Measurements from ENCODE around the gene BANK1. TPM values are rescaled to one million over a fixed set of nuclear protein-coding genes. Genes with fewer than 3 reads are reported as not detected.

The BANK1 gene
- total RNA-seq, 2 experiments from 2014 or later = not detected

- Mint-ChIP-seq H3K27me3 (peaks cover 2% of the 10 kb centered on the region), H3K36me3 (no peaks in the 10 kb centered on the region), H3K4me1 (ENCODE audit: low read depth) (no peaks in the 10 kb centered on the region), H3K27ac (no peak overlapping the region), H3K4me3 (no peak overlapping the region), H3K9me3 (no peaks in the 10 kb centered on the region)
- POLR2A ChIA-PET = no interaction called here
- DNase-seq = no peak
- intact Hi-C loops (cut with micrococcal nuclease) = no loop called here
- CTCF ChIA-PET = no interaction called here
Observed at GRCh38 chr4:102089850-102090621, 299.5 kb downstream of the BANK1 start.

DNA sequence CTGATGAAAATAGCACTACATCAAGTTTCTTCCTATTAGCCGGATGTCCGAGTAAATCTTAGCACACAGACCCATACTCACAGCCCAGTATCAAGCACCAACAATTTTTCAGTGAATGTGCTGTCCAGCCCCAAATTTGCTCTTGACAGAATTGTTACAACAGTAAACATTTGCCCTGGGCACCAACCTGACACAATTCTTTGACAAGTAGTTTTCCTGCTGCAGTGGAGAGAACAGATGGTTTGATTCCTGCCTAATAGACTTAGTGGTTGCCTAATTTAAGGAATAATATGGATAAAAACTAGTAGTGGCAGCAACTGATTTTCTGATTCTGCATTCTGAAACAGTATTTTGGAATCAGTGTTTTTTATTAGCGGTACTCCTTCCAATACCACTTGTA lies 301.1 kb downstream of the BANK1 start:
- intact Hi-C loops (cut with micrococcal nuclease) = no loop called here
- CTCF ChIA-PET = no interaction called here
- no peak for DNase-seq
- H3K9me3 Mint-ChIP-seq = no peaks in the 10 kb centered on the region
- H3K36me3 Mint-ChIP-seq = no peaks in the 10 kb centered on the region
- no peak overlapping the region for H3K4me3 Mint-ChIP-seq
- no peaks in the 10 kb centered on the region for H3K4me1 Mint-ChIP-seq (ENCODE audit: low read depth)
- POLR2A ChIA-PET = no interaction called here
- H3K27ac Mint-ChIP-seq = no peak overlapping the region
- H3K27me3 Mint-ChIP-seq = peaks cover 2% of the 10 kb centered on the region

DNA sequence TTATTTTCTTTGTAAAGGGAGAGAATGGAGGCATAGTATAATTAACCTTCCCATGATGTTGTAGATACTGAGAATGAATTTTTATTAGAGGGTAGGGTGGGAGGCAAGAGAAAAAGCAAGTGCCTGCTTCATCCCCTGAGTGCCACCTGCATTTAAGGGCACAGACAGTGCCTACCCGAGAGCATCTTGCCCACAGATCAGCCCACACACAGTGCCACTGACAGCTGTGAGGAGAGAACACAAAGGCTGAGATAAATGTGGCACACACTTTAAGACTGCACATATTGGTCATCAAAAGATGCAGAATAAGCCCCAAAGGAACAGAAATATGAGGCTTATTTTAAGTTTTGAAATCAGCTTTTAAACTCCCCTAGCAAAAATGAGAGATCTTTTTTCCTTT lies 304.0 kb downstream of the BANK1 start:
- CTCF ChIA-PET = no interaction called here

GRCh38 chr4:102103368-102103767 lies 312.8 kb downstream of the BANK1 start:
- Mint-ChIP-seq H3K4me1 (ENCODE audit: low read depth) (no peaks in the 10 kb centered on the region), H3K4me3 (no peak overlapping the region), H3K27me3 (no peaks in the 10 kb centered on the region), H3K27ac (no peak overlapping the region), H3K36me3 (no peaks in the 10 kb centered on the region), H3K9me3 (peaks cover 27% of the 10 kb centered on the region)
- CTCF ChIA-PET = no interaction called here
- intact Hi-C loops (cut with micrococcal nuclease) = no loop called here
- DNase-seq = no peak
- POLR2A ChIA-PET = no interaction called here

More for the DNA sequence above, 304.0 kb downstream of the BANK1 start:
- POLR2A ChIA-PET = no interaction called here
- H3K36me3 Mint-ChIP-seq = no peaks in the 10 kb centered on the region
- no peak overlapping the region for H3K4me3 Mint-ChIP-seq
- no peaks in the 10 kb centered on the region for H3K4me1 Mint-ChIP-seq (ENCODE audit: low read depth)
- intact Hi-C loops (cut with micrococcal nuclease) = no loop called here
- no peak overlapping the region for H3K27ac Mint-ChIP-seq
- no peaks in the 10 kb centered on the region for H3K9me3 Mint-ChIP-seq
- H3K27me3 Mint-ChIP-seq = peaks cover 2% of the 10 kb centered on the region
- DNase-seq = no peak

DNA sequence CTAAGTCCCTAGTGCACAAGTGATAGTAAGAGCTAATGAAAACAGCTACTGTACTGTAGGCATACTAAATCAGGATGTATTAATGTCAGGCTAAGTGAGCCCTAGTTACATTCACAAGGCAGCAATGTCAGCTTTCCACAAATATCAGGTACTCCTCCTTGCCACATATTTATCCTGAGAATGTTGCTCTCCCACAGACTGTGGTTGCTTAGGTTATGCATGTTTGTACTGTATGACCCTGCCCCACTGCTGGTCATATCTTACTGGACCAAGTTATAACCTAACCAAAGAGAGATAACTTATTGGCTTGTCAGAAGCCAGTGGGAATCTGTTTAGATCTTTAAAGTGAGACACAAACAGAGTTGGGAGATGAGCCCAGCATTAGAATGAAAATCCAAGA lies 313.7 kb downstream of the BANK1 start:
- intact Hi-C loops (cut with micrococcal nuclease) = no loop called here
- Mint-ChIP-seq H3K36me3 (no peaks in the 10 kb centered on the region), H3K27me3 (no peaks in the 10 kb centered on the region), H3K27ac (no peak overlapping the region), H3K4me1 (ENCODE audit: low read depth) (no peaks in the 10 kb centered on the region), H3K9me3 (peaks cover 27% of the 10 kb centered on the region), H3K4me3 (no peak overlapping the region)
- no peak for DNase-seq
- ChIA-PET POLR2A (no interaction called here), CTCF (no interaction called here)

GRCh38 chr4:102105983-102106382 lies 315.5 kb downstream of the BANK1 start:
- Mint-ChIP-seq H3K4me3 (no peak overlapping the region), H3K27ac (no peak overlapping the region), H3K4me1 (ENCODE audit: low read depth) (no peaks in the 10 kb centered on the region), H3K36me3 (no peaks in the 10 kb centered on the region), H3K9me3 (peaks cover 27% of the 10 kb centered on the region), H3K27me3 (no peaks in the 10 kb centered on the region)
- intact Hi-C loops (cut with micrococcal nuclease) = no loop called here
- ChIA-PET CTCF (no interaction called here), POLR2A (no interaction called here)
- no peak for DNase-seq

DNA sequence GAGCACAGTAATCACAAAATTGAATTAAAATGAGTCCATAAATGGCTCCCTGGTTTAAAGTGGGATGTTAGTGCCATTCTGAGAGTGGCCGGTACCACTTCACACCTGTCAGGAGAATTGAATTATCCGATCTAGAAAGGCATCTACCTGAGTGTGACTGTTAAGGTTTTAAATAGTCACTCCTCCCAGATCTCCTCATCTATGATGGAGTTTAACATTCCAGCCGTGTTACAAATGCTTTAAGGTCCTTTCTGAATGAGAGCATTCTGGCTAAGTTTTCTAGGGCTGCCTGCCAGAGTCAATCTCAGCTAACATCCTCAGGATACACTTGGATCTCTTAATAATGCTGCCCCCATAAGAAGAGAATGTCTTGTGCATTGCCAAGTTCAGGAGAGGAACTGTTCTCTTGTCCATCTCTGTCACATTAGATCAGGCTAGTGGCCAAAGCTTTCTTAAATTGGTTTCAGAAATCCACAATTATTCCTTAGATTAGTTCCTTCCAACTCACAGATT lies 323.6 kb downstream of the BANK1 start:
- Mint-ChIP-seq H3K4me1 (ENCODE audit: low read depth) (no peaks in the 10 kb centered on the region), H3K4me3 (no peak overlapping the region), H3K27me3 (no peaks in the 10 kb centered on the region), H3K9me3 (no peaks in the 10 kb centered on the region), H3K36me3 (no peaks in the 10 kb centered on the region), H3K27ac (no peak overlapping the region)
- POLR2A ChIA-PET = no interaction called here
- intact Hi-C loops (cut with micrococcal nuclease) = no loop called here
- DNase-seq = no peak
- CTCF ChIA-PET = no interaction called here

DNA sequence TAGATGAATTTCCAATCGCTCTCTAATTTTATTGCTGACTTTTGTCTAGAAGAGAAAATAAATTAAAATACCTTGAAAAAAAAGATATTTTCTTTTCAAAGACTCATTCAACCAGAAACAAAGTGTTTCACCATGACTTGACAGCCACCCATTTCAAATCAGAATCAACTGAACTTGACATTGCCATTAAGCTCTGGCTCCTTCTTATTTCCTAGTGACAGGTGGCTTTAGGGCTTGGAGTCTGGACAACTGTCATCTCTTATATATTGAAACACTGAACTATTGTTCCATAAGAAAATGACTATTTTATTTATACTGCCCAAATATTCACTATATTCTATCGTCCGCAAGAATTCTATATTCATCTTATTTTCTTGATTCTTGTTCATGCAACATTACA lies 325.6 kb downstream of the BANK1 start:
- CTCF ChIA-PET = no interaction called here
- no peak overlapping the region for H3K4me3 Mint-ChIP-seq

GRCh38 chr4:102120846-102121245 lies 330.3 kb downstream of the BANK1 start:
- ChIA-PET POLR2A (no interaction called here), CTCF (no interaction called here)
- Mint-ChIP-seq H3K9me3 (peaks cover 19% of the 10 kb centered on the region), H3K27ac (no peak overlapping the region), H3K4me3 (no peak overlapping the region), H3K36me3 (peaks cover 2% of the 10 kb centered on the region), H3K27me3 (peaks cover 4% of the 10 kb centered on the region), H3K4me1 (ENCODE audit: low read depth) (no peaks in the 10 kb centered on the region)
- no peak for DNase-seq
- intact Hi-C loops (cut with micrococcal nuclease) = no loop called here

More for the DNA sequence above, 325.6 kb downstream of the BANK1 start:
- no peak for DNase-seq
- Mint-ChIP-seq H3K27me3 (peaks cover 2% of the 10 kb centered on the region), H3K9me3 (peaks cover 5% of the 10 kb centered on the region), H3K4me1 (ENCODE audit: low read depth) (no peaks in the 10 kb centered on the region), H3K27ac (no peak overlapping the region), H3K36me3 (no peaks in the 10 kb centered on the region)
- POLR2A ChIA-PET = no interaction called here
- intact Hi-C loops (cut with micrococcal nuclease) = no loop called here
